CD14-positive monocyte (primary cell): Measurements from ENCODE around the gene FAIM2. TPM values are rescaled to one million over a fixed set of nuclear protein-coding genes. Genes with fewer than 3 reads are reported as not detected.

Experiments used
- DNase-seq, 3 donors: peaks; one replicate each; pipeline ENCODE4 v3.0.0-alpha.2; 2011 to 2022
- H2AFZ ChIP-seq: 2 replicates; pipeline ENCODE4 v1.6.0; 2012; ENCODE audit warnings: mild to moderate bottlenecking, low read depth, low read length, inconsistent platforms; ENCODE audit not compliant: insufficient read depth, poor library complexity, severe bottlenecking
- H3K27ac ChIP-seq, 2 donors: 1 replicate in 1 of 2; 2 replicates in 1 of 2; pipeline ENCODE4 v1.5.1; 2012 to 2013; ENCODE audit warnings: low read length in 2 of 2, control low read depth in 1 of 2, inconsistent platforms in 1 of 2, low read depth in 1 of 2, mild to moderate bottlenecking in 1 of 2
- H3K27me3 ChIP-seq, 2 donors: one replicate each; pipeline versions ENCODE4 v1.6.0 to v1.6.1; 2011 to 2013; ENCODE audit warnings: low read length in 2 of 2; ENCODE audit not compliant: control insufficient read depth in 2 of 2, insufficient read depth in 2 of 2
- H3K36me3 ChIP-seq, 2 donors: replicated peaks in 1 of 2; 1 replicate in 1 of 2; 2 replicates in 1 of 2; pipeline versions ENCODE4 v1.5.1 to v1.6.1; 2012 to 2013; ENCODE audit warnings: low read length in 2 of 2, control low read depth in 1 of 2, inconsistent platforms in 1 of 2, mild to moderate bottlenecking in 1 of 2; ENCODE audit not compliant: insufficient read depth in 2 of 2, control insufficient read depth in 1 of 2
- H3K4me1 ChIP-seq, 2 donors: 1 replicate in 1 of 2; 2 replicates in 1 of 2; pipeline versions ENCODE4 v1.5.1 to v1.6.1; 2012 to 2013; ENCODE audit warnings: low read length in 2 of 2, control low read depth in 1 of 2, inconsistent platforms in 1 of 2, mild to moderate bottlenecking in 1 of 2, moderate library complexity in 1 of 2; ENCODE audit not compliant: insufficient read depth in 2 of 2, control insufficient read depth in 1 of 2
- H3K4me2 ChIP-seq: replicated peaks from 2 replicates; pipeline ENCODE3; 2012; ENCODE audit warnings: low read length, moderate library complexity, mild to moderate bottlenecking; ENCODE audit not compliant: poor library complexity, severe bottlenecking; ENCODE audit errors: extremely low read depth
- H3K4me3 ChIP-seq, 3 experiments: fragments of 200-600 bp in 1 of 3; sonication (generic) in 1 of 3; replicated peaks in 1 of 3; 1 replicate in 2 of 3; 2 replicates in 1 of 3; pipeline ENCODE4 v1.5.1; 2011 to 2013; ENCODE audit warnings: low read length in 3 of 3, mild to moderate bottlenecking in 3 of 3, control low read depth in 2 of 3, low read depth in 2 of 3, inconsistent platforms in 1 of 3, moderate library complexity in 1 of 3
- H3K79me2 ChIP-seq: 2 replicates; pipeline ENCODE4 v1.6.0; 2012; ENCODE audit warnings: mild to moderate bottlenecking, control low read depth, inconsistent platforms, low read length, moderate library complexity; ENCODE audit not compliant: insufficient read depth
- H3K9ac ChIP-seq: 2 replicates; pipeline ENCODE4 v1.6.0; 2017; ENCODE audit warnings: low read length, mild to moderate bottlenecking; ENCODE audit not compliant: insufficient read depth, poor library complexity, severe bottlenecking
- H3K9me3 ChIP-seq, 2 donors: replicated peaks in 1 of 2; 1 replicate in 1 of 2; 2 replicates in 1 of 2; pipeline versions ENCODE4 v1.5.1 to v1.6.1; 2012 to 2013; ENCODE audit warnings: low read length in 2 of 2, control low read depth in 1 of 2; ENCODE audit not compliant: control insufficient read depth in 1 of 2, insufficient read depth in 1 of 2
- H4K20me1 ChIP-seq: 2 replicates; pipeline ENCODE4 v1.6.0; 2012; ENCODE audit warnings: mild to moderate bottlenecking, low read length, control low read depth, moderate library complexity; ENCODE audit not compliant: insufficient read depth
- H3K27ac Mint-ChIP-seq, 7 donors: one replicate each; pipeline ENCODE4 v1.8.0; 2020; ENCODE audit warnings: mild to moderate bottlenecking in 7 of 7, mixed read lengths in 7 of 7, moderate library complexity in 6 of 7, inconsistent platforms in 2 of 7
- H3K27me3 Mint-ChIP-seq, 3 donors: one replicate each; pipeline ENCODE4 v1.8.0; 2021 to 2022; ENCODE audit warnings: low read depth in 3 of 3, mild to moderate bottlenecking in 3 of 3, mixed read lengths in 3 of 3, moderate library complexity in 3 of 3, inconsistent platforms in 1 of 3
- H3K36me3 Mint-ChIP-seq, 2 donors: one replicate each; pipeline ENCODE4 v1.8.0; 2020; ENCODE audit warnings: mixed read lengths in 2 of 2, inconsistent platforms in 1 of 2, mild to moderate bottlenecking in 1 of 2
- H3K4me1 Mint-ChIP-seq: one replicate; pipeline ENCODE4 v1.8.0; 2020; ENCODE audit warnings: mild to moderate bottlenecking, mixed read lengths
- H3K4me3 Mint-ChIP-seq, 2 donors: one replicate each; pipeline ENCODE4 v1.8.0; 2020; ENCODE audit warnings: mild to moderate bottlenecking in 2 of 2, mixed read lengths in 2 of 2, moderate library complexity in 1 of 2
- H3K9me3 Mint-ChIP-seq, 7 donors: one replicate each; pipeline ENCODE4 v1.8.0; 2020 to 2022; ENCODE audit warnings: mixed read lengths in 7 of 7, mild to moderate bottlenecking in 6 of 7, moderate library complexity in 6 of 7, inconsistent platforms in 2 of 7
- CTCF ChIP-seq: fragments of 200-600 bp; IDR thresholded peaks from one replicate; pipeline ENCODE4 v1.8.0; 2022; ENCODE audit warnings: antibody characterized with exemption, mild to moderate bottlenecking
- WGBS: methylation state at CpG from one replicate; pipeline ENCODE4 v1.1.5; 2013; ENCODE audit warnings: missing lambda C conversion rate; ENCODE audit not compliant: insufficient coverage; 5-methylcytosine and 5-hydroxymethylcytosine counted together
- intact Hi-C, 2 donors: fragments of 100-400 bp; cut with micrococcal nuclease; formaldehyde crosslinking; loops; one replicate each; pipeline versions ENCODE4 v1.15.0 to v1.15.1; 2023
- polyA plus RNA-seq, 3 donors: library from polyadenylated mRNA; depleted of rRNA in 1 of 3; unstranded in 2 of 3; stranded (reverse) in 1 of 3; fragments of 300-500 nt in 2 of 3; fragments of >200 nt in 1 of 3; fragmentation: Illumina TruSeq in 2 of 3; gene quantifications; 1 replicate in 2 of 3; 2 replicates in 1 of 3; pipeline ENCODE4 v1.2.3, GENCODE V29; 2012 to 2021

FAIM2 gene
- polyA plus RNA-seq, 3 donors: not detected

GRCh38 chr12:49910331-49911212 lies 6.9 kb upstream of the FAIM2 start:
- Histone ChIP-seq H4K20me1 (no peaks in the 10 kb centered on the region), H3K4me3 (no peak overlapping the region), H3K79me2 (no peaks in the 10 kb centered on the region), H3K27me3 (peaks cover 0 to 6% of the 10 kb centered on the region in 2 donors), H2AFZ (no peak overlapping the region), H3K9me3 (no peaks in the 10 kb centered on the region), H3K4me1 (no peaks in the 10 kb centered on the region), H3K4me2 (no peak overlapping the region), H3K36me3 (no peaks in the 10 kb centered on the region), H3K27ac (no peak overlapping the region), H3K9ac (no peak overlapping the region)
- H3K4me1 Mint-ChIP-seq: peaks cover 2% of the 10 kb centered on the region
- no peak for DNase-seq
- peaks cover 21 to 22% (median 21%) of the 10 kb centered on the region in 3 donors for H3K27me3 Mint-ChIP-seq
- H3K4me3 Mint-ChIP-seq: no peak overlapping the region
- TF ChIP-seq CTCF: no peak
- no peaks in the 10 kb centered on the region for H3K36me3 Mint-ChIP-seq
- intact Hi-C loops: no loop called here
- WGBS: 96% methylated on average over 11 of the region's 15 CpGs
- peaks cover 0 to 2% (median under 1%) of the 10 kb centered on the region in 7 donors for H3K9me3 Mint-ChIP-seq
- H3K27ac Mint-ChIP-seq: peak overlapping the region in 1 of 7 donors; percentile 42

- Histone ChIP-seq H3K4me2 (no peak overlapping the region), H3K36me3 (no peaks in the 10 kb centered on the region), H3K79me2 (no peaks in the 10 kb centered on the region), H3K4me1 (no peaks in the 10 kb centered on the region), H3K27me3 (peaks cover under 1 to 11% of the 10 kb centered on the region in 2 donors), H4K20me1 (no peaks in the 10 kb centered on the region), H3K9me3 (no peaks in the 10 kb centered on the region), H2AFZ (no peak overlapping the region), H3K9ac (no peak overlapping the region), H3K27ac (no peak overlapping the region), H3K4me3 (no peak overlapping the region)
- WGBS: 83% methylated on average over 10 of the region's 16 CpGs
- intact Hi-C loops: no loop called here
- H3K9me3 Mint-ChIP-seq: peaks cover 0 to 4% (median 1%) of the 10 kb centered on the region in 7 donors
- H3K4me1 Mint-ChIP-seq: peaks cover 2% of the 10 kb centered on the region
- H3K27me3 Mint-ChIP-seq: peaks cover 25 to 29% (median 27%) of the 10 kb centered on the region in 3 donors
- no peak overlapping the region for H3K4me3 Mint-ChIP-seq
- no peak for DNase-seq
- no peaks in the 10 kb centered on the region for H3K36me3 Mint-ChIP-seq
- no peak overlapping the region for H3K27ac Mint-ChIP-seq
- no peak for TF ChIP-seq CTCF
Observed at GRCh38 chr12:49909826-49910225, 6.1 kb upstream of the FAIM2 start.
